Left colon (tissue), 2 donors: ENCODE results near the gene ATP6V0E1. TPM values are rescaled to one million over a fixed set of nuclear protein-coding genes. Genes with fewer than 3 reads are reported as not detected.
A peak's percentile ranks its signal among the peaks of the same experiment; 100 is the strongest.
"Not testable (repeated sequence)": the region's sequence is repeated elsewhere in the genome, so short reads cannot be mapped to it uniquely, and the experiment has no call there.

Source experiments
- ATAC-seq: fragments of 200-7000 bp; cut with Tn5 transposase; one replicate; pipeline ENCODE4 v1.9.1; 2020; ENCODE audit warnings: mild to moderate bottlenecking, moderate library complexity
- DNase-seq, 2 donors: peaks; one replicate each; pipeline ENCODE4 v3.0.0-alpha.2; 2020
- intact Hi-C, 2 donors: fragments of 100-400 bp; cut with DNase I in 1 of 2; cut with micrococcal nuclease in 1 of 2; formaldehyde crosslinking; loops; one replicate each; pipeline versions ENCODE4 v1.11.2 to v1.14.0; 2022; cut with DNase I, micrococcal nuclease
- total RNA-seq, 2 donors: library from RNA; stranded (reverse); fragmentation: NEBNext Ultra II Directional; extraction: Animal tissue kit (Norgen Biotek cat#: 25700); gene quantifications; one replicate each; pipeline ENCODE4 v1.2.1, GENCODE V29; 2021
- donor health status: DM: no; HTN: no; CAD: no.
- donor health status: DM: yes; HTN: yes; CAD: no.

The ATP6V0E1 gene
- total RNA-seq, 2 donors from 2014 or later: 168 to 225 TPM

DNA sequence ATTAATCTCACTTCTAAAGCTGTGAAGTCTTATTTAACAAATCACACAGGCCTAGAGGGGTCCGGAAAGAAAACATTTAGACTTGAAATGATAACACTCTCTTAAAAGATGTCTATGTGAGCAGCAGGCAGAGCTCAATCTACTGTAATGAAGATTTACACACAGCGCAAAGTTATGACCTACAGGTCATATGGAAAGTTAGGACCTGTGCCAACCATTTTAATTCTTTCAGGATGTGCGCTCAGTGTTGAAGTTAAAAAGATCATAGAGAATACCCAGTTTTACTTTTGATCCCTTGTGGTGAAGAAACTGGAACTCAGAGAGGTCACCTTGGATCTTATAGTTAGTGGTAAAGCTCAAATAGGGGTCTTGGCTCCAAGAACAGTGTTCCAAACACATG is 69.5 kb downstream of the ATP6V0E1 start:
- DNase-seq (no peak), ATAC-seq (no peak)
- intact Hi-C loops: loop anchor here in 1 of 2 donors (10.0 kb wide), 1 partner anchor 68 kb away; the partner anchor contains the start of gene ATP6V0E1

DNA sequence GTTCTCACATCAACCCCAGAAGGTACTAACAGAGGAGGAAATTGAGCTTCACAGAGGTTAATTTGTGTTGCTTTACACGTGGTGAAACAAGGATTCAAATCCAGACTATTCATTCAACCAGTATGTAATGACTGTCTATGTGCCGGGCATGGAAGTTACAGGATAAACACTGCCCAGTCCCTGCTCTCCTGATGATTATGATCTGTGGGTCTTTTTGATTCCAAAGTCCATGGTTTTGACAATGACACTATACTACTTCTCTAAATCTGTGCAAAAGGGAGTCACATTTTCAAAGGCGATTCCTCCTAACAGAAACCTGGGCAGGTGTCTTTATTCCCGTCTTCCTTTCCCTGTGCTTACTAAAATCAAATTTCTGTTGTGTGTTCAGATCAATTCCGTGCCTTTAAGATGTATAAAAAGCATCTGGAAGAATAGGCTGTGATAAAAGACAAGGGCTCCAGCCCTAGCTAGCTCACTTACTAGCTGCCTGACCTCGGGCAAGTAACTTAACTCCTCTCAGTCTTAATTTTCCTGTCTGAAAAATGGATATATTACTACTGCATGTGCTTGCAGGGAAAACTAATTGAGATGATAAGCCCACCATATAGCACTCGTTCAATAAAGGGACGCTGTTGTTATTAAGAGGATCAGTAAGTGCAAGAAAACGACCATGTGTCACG is 71.6 kb downstream of the ATP6V0E1 start:
- DNase-seq (no peak), ATAC-seq (no peak)
- intact Hi-C loops: loop anchor here in 1 of 2 donors (10.0 kb wide), 1 partner anchor 70 kb away; the partner anchor contains the start of gene ATP6V0E1

DNA sequence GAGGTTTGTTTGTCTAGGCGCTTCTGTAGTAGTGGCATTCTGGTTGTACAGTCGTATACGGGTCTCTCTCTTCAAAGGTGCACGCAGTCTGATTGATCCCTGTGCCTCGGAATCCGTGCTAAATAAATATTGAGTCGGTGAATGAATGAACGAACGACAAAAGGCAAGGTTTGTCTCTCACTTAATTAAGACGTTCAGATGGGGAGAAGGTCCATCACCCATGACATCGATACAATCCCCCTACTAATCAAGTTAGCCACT is 72.1 kb downstream of the ATP6V0E1 start:
- intact Hi-C loops: loop anchor here in 1 of 2 donors (10.0 kb wide), 1 partner anchor 71 kb away; the partner anchor contains the start of gene ATP6V0E1
- no peak for ATAC-seq
- DNase-seq: no peak

DNA sequence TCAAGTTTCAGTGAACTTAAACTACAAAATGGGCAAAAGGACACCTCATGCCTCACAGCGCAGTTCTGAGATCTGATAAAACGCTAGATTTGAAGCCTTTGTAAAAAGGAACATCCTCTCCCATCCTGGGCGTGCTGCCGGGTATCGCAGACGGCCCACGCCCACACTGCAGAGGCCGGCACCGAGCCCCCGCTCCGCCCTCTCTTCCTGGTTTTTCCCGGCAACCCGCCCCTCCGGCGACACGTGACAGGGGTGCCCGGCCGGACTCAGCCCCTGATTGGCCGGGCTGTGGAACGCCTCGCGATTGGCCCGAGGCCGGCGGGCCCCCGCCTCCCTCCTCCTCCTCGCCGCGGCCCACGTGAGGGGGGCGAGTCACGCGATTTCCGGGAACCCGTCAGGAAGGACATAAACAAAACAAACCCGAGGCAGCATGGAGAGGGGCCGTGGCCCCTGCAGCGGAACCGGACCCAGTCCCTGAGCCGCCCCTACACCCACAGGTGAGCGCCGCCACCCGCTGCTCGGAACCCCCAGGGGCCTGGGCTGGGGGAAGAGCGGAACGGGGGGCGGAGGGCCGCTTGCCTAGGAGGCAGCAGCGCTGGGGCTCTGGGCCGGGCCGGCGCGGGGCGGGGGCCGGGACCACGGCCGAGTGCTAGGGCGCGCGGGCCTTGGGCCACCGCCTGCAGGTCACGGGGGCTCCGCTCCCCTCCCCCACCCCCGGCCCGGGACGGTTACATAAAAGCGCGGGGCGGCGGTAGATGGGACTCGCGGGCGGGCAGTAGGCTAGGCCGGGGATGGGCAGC is 72.6 kb downstream of the ATP6V0E1 start, which contains the start of gene CREBRF:
CREBRF (plus strand) TSS at position 370 of the 800 bp plus-strand sequence. CDS start 24,424 bp downstream, outside the sequence.
- DNase-seq: peak; percentile 97 to 98
- ATAC-seq: peak; percentile 81
- intact Hi-C loops: loop anchor here in 1 of 2 donors (10.0 kb wide), 1 partner anchor 71 kb away; the partner anchor contains the start of gene ATP6V0E1

DNA sequence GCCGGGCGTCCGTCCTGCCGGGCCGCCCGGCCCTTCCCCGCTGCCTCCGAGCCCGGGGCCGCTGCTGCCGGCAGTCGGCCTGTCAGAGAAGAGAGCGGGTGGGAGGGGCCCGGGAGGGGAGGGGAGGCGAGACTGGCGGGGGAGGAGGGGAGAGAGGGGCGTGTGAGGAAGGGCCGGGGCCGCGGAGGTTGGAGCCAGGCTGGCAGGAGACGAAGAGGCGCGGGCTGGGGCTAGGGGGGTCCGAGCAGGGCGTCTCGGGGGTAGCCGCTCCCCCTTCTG is 73.2 kb downstream of the ATP6V0E1 start:
- ATAC-seq (peak; percentile 61), DNase-seq (no peak)
- intact Hi-C loops: loop anchor here in 1 of 2 donors (10.0 kb wide), 1 partner anchor 72 kb away; the partner anchor contains the start of gene ATP6V0E1

DNA sequence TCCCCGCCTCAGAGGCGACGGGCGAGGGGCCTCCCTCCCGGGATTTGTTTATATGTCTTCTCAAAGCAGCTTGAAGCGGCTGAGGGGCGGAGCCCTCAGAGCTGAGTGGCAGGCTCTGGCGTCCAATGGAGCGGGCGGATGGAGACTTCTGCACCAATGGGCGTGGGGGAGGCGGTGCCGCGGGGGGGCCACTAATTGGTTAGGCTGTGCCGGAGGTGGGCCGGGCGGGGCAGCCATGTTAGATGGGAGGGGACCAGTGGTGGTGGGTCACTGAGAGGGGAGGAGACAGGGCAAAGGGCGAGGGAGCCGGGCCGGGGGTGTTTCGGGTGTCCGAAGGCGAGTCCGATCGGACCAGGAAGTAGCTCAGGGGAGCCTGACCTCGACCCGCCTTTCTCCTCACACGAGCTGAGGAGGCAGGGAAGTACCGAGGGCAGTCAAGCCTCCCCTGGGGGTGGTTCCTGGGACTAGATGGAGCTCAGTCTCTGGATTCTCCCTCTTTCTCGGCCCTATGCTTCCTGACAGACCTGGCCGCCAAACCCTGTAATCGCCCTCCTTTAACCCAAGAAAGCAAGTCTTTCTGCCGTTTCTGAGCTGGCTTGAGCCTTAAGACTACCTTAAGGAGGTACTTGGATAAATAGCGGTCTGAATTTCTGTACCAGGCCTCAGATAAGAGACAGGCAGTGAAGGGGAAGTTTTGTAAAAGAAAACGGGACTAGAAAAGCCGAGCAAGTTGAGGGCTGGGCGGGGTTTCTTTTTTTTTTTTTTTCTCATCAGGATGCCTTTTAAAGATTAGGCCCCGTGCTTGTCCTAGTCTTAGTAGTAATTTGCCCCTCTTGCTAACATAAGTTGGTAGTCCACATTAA is 73.7 kb downstream of the ATP6V0E1 start:
- intact Hi-C loops: loop anchor here in 1 of 2 donors (10.0 kb wide), 1 partner anchor 72 kb away; the partner anchor contains the start of gene ATP6V0E1
- DNase-seq: peak; percentile 99 to 100
- peak; percentile 88 for ATAC-seq

DNA sequence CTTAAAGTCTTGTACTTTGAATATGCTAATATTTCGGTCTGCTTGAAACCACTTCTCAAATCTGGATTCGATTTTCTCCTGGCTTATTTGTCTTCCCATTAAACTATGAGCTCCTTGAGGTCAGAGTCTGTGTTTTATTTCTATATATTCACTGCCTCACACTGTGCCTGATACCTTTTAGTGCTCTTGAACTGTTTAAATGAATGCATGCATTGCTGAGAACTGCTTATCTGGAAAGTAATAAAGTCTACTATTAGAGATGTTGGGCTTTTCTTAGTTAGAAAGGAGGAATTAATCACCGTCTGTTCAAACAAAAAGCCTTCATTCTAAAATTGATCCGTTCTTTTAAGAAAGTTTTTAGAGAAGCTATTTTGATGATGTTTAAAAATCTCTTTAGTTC is 78.6 kb downstream of the ATP6V0E1 start:
- DNase-seq (no peak), ATAC-seq (no peak)
- intact Hi-C loops: no loop called here

DNA sequence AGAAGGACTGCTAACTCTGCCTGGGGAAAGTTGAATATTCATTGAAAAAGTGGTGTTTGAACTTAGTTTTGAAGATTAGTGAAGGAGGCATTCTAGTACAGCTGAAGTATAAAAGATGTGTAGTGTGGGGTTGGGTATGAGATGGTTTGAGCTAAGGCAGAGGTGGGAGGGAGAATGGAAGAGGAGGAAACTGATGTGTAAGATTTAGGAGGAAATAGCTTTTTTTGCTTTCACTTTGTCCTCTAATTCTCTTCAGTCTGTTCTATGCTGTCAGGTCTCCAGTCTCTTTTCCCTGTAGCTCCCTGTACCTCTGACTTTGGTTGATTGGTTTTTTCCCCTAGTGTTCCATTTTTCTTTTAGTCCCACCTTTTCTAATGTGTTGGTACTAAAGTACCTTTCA is 81.6 kb downstream of the ATP6V0E1 start:
- intact Hi-C loops: no loop called here
- no peak for DNase-seq
- ATAC-seq: no peak

DNA sequence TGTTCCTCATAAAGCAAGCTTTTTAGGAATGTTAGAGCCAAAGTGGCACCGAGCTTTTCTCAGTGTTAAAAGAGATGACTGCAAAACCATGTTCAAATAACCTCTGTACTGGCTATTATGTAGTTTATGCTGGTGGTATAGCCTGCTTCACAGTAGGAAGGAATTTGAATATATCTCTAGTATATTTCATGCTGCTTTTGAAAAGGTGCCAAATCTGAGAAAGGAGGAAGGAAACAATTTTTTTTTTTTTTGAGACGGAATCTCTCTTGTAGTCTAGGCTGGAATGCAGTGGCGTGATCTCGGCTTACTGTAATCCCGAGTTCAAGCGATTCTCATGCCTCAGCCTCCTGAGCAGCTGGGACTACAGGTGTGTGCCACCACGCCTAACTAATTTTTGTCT is 86.1 kb downstream of the ATP6V0E1 start:
- ATAC-seq (no peak), DNase-seq (no peak)
- intact Hi-C loops: no loop called here

DNA sequence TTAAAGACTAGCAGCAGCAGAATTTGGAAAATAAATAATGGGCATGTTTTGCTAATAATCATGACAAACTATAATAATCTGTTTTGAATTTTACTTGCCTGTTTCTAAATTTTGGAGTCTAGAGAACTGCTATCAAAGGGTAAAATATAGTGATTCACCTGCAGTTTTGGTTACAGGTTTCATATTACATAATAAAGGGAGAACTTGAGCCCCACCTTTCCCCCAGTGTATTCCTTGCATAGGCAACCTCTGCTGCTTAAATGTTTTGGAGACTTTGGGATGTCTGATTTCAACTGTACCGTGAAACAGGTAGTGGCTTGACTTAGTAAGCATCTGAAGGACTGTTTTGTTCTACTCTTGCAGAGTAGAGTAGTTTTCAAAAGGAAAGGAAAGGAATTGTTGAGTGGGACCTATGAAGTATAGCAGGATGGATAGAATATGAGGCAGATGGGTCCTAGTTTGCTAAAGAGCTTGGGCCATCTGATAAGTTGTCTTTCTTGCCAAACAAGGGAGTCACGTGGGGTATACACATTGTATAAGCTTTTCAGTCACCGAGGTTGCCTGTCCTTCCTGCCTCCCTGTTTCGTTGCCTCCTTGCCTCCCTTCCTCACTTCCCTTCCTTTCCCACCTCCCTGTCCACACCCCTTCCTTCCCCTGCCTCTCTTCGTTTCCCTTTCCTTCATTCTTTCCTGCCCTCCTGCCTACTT is 91.7 kb downstream of the ATP6V0E1 start:
- intact Hi-C loops: no loop called here
- DNase-seq (no peak), ATAC-seq (no peak)

DNA sequence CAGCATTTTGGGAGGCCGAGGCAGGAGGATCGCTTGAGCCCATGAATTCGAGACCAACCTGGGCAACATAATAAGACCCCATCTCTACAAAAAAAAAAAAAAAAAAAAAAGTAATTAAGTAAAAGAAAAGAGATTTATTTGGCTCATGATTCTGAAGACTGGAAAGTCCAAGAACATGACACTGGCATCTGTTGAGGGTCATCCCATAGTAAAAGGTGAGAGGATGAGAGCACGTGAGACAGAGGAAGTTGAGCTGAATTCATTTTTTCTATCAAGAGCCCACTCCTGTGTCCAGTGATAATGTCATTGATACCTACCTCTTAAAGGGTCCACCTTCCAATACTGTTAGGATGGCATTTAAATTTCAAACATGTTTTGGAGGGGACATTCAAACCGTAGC is 92.4 kb downstream of the ATP6V0E1 start:
- DNase-seq (no peak), ATAC-seq (no peak)
- intact Hi-C loops: no loop called here

DNA sequence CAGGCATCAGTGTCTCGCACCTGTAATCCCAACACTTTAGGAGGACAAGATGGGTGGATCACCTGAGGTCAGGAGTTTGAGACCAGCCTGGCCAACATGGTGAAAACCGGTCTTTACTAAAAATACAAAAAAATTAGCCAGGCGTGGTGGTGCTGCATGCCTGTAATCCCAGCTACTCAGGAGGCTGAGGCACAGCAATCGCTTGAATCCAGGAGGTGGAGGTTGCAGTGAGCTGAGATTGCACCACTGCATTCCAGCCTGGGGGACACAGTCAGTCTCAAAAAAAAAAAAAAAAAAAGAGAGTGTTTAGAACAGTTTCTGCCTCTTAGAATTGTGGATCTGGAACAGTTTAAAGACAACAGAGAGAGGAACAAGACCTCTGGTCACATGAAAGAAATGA is 92.9 kb downstream of the ATP6V0E1 start:
- intact Hi-C loops, DNase-seq, ATAC-seq: not testable (repeated sequence)

DNA sequence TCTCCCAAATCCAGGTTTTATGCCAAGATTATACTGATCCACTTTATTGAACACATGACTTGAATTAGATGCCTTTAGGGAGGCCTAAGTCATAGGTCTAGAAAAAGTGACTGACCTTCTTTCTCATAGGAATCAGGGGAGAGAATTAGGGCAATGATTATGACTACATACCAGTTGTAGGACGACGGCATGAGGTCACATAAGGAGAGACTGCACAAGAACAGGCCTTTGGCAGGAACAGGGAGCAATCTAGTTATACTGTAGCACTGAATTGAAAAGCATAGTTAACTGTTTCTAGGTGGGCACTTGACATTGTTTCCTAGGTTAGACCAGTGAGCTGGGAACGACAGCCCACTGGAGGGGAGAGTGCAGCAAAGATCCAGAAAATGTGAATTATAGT is 95.3 kb downstream of the ATP6V0E1 start:
- DNase-seq (no peak), ATAC-seq (no peak)
- intact Hi-C loops: no loop called here

Other genes with a start within 250 kb of the ATP6V0E1 start
- 100 to 1,000 TPM; 148 to 242 TPM for gene DUSP1, start 212.6 kb upstream of the ATP6V0E1 start, total RNA-seq
- gene ERGIC1, start 149.5 kb upstream of the ATP6V0E1 start, total RNA-seq: 100 to 1,000 TPM; 201 to 223 TPM
- 10 to 100 TPM; 19.1 to 25.4 TPM for gene RPL26L1, start 24.3 kb upstream of the ATP6V0E1 start, total RNA-seq
- gene CREBRF, start 72.6 kb downstream of the ATP6V0E1 start, total RNA-seq: 10 to 100 TPM; 12.1 to 25.6 TPM
- 10 to 100 TPM in 1 of 2 donors, 1 to 10 TPM in 1; 7.5 to 11.8 TPM for gene BNIP1, start 160.8 kb downstream of the ATP6V0E1 start, total RNA-seq